Right lobe of liver (tissue), 4 donors: Measurements from ENCODE around the gene TRIM31.

Experiments
- CTCF ChIP-seq, 4 donors: fragments of 200-600 bp in 3 of 4; fragments of 450-650 bp in 1 of 4; IDR thresholded peaks; one replicate each; pipeline versions ENCODE4 v1.5.1 to v1.8.0; 2016 to 2022; ENCODE audit warnings: antibody characterized with exemption in 4 of 4, mild to moderate bottlenecking in 2 of 4
- POLR2A ChIP-seq: fragments of 450-650 bp; IDR thresholded peaks from one replicate; pipeline ENCODE4 v1.6.1; 2017; ENCODE audit warnings: antibody characterized with exemption, mild to moderate bottlenecking
- donor health status: DM: no; HTN: no; CAD: no.
- donor health status: DM: no; HTN: no; CAD: no.
- donor health status: DM: no; HTN: yes; CAD: no.

- no peak for TF ChIP-seq CTCF (IDR thresholded peaks at IDR 0.05)
- TF ChIP-seq POLR2A = no peak
These were observed 42.8 kb upstream of the TRIM31 start for GRCh38 chr6:30155520-30156261.
